Measurements from ENCODE around the gene PLCH1. TPM values are rescaled to one million over a fixed set of nuclear protein-coding genes. Genes with fewer than 3 reads are reported as not detected.

PLCH1 gene
- total RNA-seq, 4 donors from 2014 or later, result 0.29 to 12.0 (median 0.58) TPM

DNA sequence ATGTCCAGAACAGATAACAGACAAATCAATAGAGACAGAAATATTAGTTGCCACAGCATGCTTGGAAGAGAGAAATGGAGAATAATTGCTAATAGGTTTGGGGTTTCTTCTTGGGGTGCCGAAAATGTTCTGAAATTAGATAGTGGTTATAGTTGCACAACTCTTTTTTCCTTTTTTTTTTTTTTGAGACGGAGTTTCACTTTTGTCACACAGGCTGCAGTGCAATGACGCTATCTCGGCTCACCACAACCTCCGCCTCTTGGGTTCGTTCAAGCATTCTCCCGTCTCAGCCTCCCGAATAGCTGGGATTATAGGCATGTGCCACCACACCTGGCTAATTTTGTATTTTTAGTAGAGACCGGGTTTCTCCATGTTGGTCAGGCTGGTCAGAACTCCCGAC is 163.3 kb downstream of the PLCH1 start:
- Histone ChIP-seq H3K27me3 (no peaks in the 10 kb centered on the region), H3K36me3 (no peaks in the 10 kb centered on the region), H3K4me1 (no peaks in the 10 kb centered on the region), H3K27ac (no peak overlapping the region), H3K9me3 (no peaks in the 10 kb centered on the region), H3K4me3 (no peak overlapping the region)
- DNase-seq, result no peak
- intact Hi-C loops (cut with DNase I; ENCODE audit: low total_unique reads), result no loop called here
- no peak for TF ChIP-seq CTCF (IDR thresholded peaks at IDR 0.05)

DNA sequence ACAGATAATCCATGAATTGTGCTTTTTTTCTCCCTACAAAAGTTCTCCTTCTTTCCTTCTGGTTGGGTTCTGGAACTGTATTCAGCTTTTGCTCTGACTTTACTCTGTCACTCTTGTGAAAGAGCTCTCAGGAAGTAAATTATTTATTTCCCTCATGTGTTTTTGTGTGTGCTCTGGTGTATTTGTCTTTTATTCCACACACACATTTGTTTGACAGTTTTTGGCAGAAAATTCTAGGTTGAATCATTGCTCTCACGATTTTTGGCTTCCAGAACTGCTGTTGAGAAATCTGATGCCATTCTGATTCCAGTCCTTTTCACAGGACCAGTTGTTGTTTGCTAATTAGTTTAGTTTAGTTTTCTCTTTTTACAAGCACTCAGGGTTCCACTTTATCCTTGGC is 172.8 kb downstream of the PLCH1 start:
- no peak overlapping the region for H3K4me3 ChIP-seq
- H3K27me3 ChIP-seq, result no peaks in the 10 kb centered on the region
- H3K4me1 ChIP-seq, result no peaks in the 10 kb centered on the region
- DNase-seq, result no peak
- intact Hi-C loops (cut with DNase I; ENCODE audit: low total_unique reads), result no loop called here
- TF ChIP-seq CTCF (IDR thresholded peaks at IDR 0.05), result no peak
- TF ChIP-seq POLR2A (IDR thresholded peaks at IDR 0.05), result no peak
- no peak overlapping the region for H3K27ac ChIP-seq
- H3K9me3 ChIP-seq, result no peaks in the 10 kb centered on the region
- no peaks in the 10 kb centered on the region for H3K36me3 ChIP-seq

DNA sequence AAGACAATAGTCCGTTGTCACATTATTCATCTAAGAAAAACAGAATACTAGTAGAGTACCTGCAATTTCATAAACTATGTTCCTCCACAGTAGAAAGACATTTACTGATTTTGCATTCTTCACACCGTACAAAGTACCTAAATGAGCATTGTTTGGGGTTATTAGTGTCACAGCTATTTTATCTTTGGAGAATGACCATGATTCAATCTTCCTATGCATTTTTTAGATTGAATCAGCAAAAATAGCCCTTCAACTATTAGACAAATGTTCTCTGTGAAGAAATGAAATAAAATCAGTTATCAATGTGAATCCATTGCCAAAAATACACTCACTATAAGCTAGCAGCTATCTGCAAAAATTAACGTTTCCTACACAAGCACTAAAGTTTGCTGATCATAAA is 176.6 kb downstream of the PLCH1 start:
- no peak for DNase-seq
- no peaks in the 10 kb centered on the region for H3K36me3 ChIP-seq
- H3K9me3 ChIP-seq, result no peaks in the 10 kb centered on the region
- H3K4me1 ChIP-seq, result no peaks in the 10 kb centered on the region
- TF ChIP-seq POLR2A (IDR thresholded peaks at IDR 0.05) (no peak), CTCF (IDR thresholded peaks at IDR 0.05) (no peak)
- no peak overlapping the region for H3K4me3 ChIP-seq
- intact Hi-C loops (cut with DNase I; ENCODE audit: low total_unique reads), result no loop called here
- no peak overlapping the region for H3K27ac ChIP-seq
- H3K27me3 ChIP-seq, result no peaks in the 10 kb centered on the region

GRCh38 chr3:155560594-155560993 is 184.3 kb downstream of the PLCH1 start:
- no peak for TF ChIP-seq CTCF (IDR thresholded peaks at IDR 0.05)
- no peak for TF ChIP-seq POLR2A (IDR thresholded peaks at IDR 0.05)
- Histone ChIP-seq H3K27ac (no peak overlapping the region), H3K27me3 (no peaks in the 10 kb centered on the region), H3K9me3 (no peaks in the 10 kb centered on the region), H3K4me1 (no peaks in the 10 kb centered on the region), H3K4me3 (no peak overlapping the region), H3K36me3 (no peaks in the 10 kb centered on the region)
- intact Hi-C loops (cut with DNase I; ENCODE audit: low total_unique reads), result no loop called here
- DNase-seq, result no peak

- H3K9me3 ChIP-seq, result no peaks in the 10 kb centered on the region
- no peaks in the 10 kb centered on the region for H3K27me3 ChIP-seq
- no peak for DNase-seq
- no peaks in the 10 kb centered on the region for H3K4me1 ChIP-seq
- H3K27ac ChIP-seq, result no peak overlapping the region
- TF ChIP-seq POLR2A (IDR thresholded peaks at IDR 0.05) (no peak), CTCF (IDR thresholded peaks at IDR 0.05) (no peak)
- H3K36me3 ChIP-seq, result no peaks in the 10 kb centered on the region
- intact Hi-C loops (cut with DNase I; ENCODE audit: low total_unique reads), result no loop called here
- H3K4me3 ChIP-seq, result no peak overlapping the region
These were observed 184.7 kb downstream of the PLCH1 start for GRCh38 chr3:155560135-155560534.

Data from uterus (tissue), 4 donors.